H1 (cell line): ENCODE data around the gene XAB2. TPM values are rescaled to one million over a fixed set of nuclear protein-coding genes. Genes with fewer than 3 reads are reported as not detected.
A peak's percentile ranks its signal among the peaks of the same experiment; 100 is the strongest.

Source experiments
- ASH2L ChIP-seq: fragments of 200-600, 300-600 bp; sonication (generic); IDR thresholded peaks from one replicate; pipeline ENCODE4 v1.7.1; 2017; ENCODE audit warnings: low read length
- BACH1 ChIP-seq: IDR thresholded peaks from 2 replicates; pipeline ENCODE4 v1.6.1; 2012; ENCODE audit warnings: low read length, improper control_type of control experiment
- BCL11A ChIP-seq, 2 experiments: IDR thresholded peaks; one replicate each; pipeline ENCODE4 v1.6.1; 2011; ENCODE audit warnings: low read depth in 2 of 2, low read length in 2 of 2, mild to moderate bottlenecking in 2 of 2
- CEBPB ChIP-seq: IDR thresholded peaks from 2 replicates; pipeline ENCODE4 v1.6.1; 2012; ENCODE audit warnings: low read depth, low read length
- EGR1 ChIP-seq: IDR thresholded peaks from 2 replicates; pipeline ENCODE4 v1.6.1; 2011; ENCODE audit warnings: low read depth, low read length, borderline replicate concordance
- EP300 ChIP-seq, 2 experiments: IDR thresholded peaks; 1 replicate in 1 of 2; 2 replicates in 1 of 2; pipeline ENCODE4 v1.6.1; 2011 to 2012; ENCODE audit warnings: low read depth in 2 of 2, low read length in 2 of 2, mild to moderate bottlenecking in 2 of 2, borderline replicate concordance in 1 of 2, inconsistent platforms in 1 of 2, moderate library complexity in 1 of 2
- FOSL1 ChIP-seq: IDR thresholded peaks from 2 replicates; pipeline ENCODE4 v1.6.1; 2011; ENCODE audit warnings: mild to moderate bottlenecking, low read depth, low read length, moderate library complexity; ENCODE audit not compliant: insufficient read depth
- GTF2F1 ChIP-seq: IDR thresholded peaks from 2 replicates; pipeline ENCODE4 v1.6.1; 2012; ENCODE audit warnings: low read depth, low read length, improper control_type of control experiment, borderline replicate concordance
- JUN ChIP-seq: IDR thresholded peaks from 2 replicates; pipeline ENCODE4 v1.6.1; 2011; ENCODE audit warnings: low read depth, mild to moderate bottlenecking, improper control_type of control experiment, low read length
- PHF8 ChIP-seq: fragments of 200-600 bp; sonication (generic); conservative IDR thresholded peaks from 2 replicates; pipeline ENCODE4 v1.7.1; 2012; ENCODE audit warnings: low read depth, mild to moderate bottlenecking, inconsistent platforms, low read length, moderate library complexity
- RAD21 ChIP-seq, 2 experiments: IDR thresholded peaks in 1 of 2; conservative IDR thresholded peaks in 1 of 2; 2 replicates each; pipeline ENCODE4 v1.6.1; 2011; ENCODE audit warnings: low read depth in 2 of 2, low read length in 2 of 2, improper control_type of control experiment in 1 of 2, inconsistent platforms in 1 of 2, mild to moderate bottlenecking in 1 of 2, moderate library complexity in 1 of 2
- RNF2 ChIP-seq: fragments of 200-900, 300-1000 bp; sonication (generic); IDR thresholded peaks from 2 replicates; pipeline ENCODE4 v1.7.1; 2016; ENCODE audit warnings: borderline replicate concordance, low read depth, mild to moderate bottlenecking, antibody characterized with exemption, low read length; ENCODE audit not compliant: poor library complexity, severe bottlenecking; ENCODE audit errors: missing control alignments
- SP1 ChIP-seq: IDR thresholded peaks from 2 replicates; pipeline ENCODE4 v1.6.1; 2011; ENCODE audit warnings: low read depth, low read length
- SP4 ChIP-seq: IDR thresholded peaks from 2 replicates; pipeline ENCODE4 v1.6.1; 2012; ENCODE audit warnings: low read length, inconsistent platforms
- TAF1 ChIP-seq: IDR thresholded peaks from 2 replicates; pipeline ENCODE4 v1.6.1; 2011; ENCODE audit warnings: mild to moderate bottlenecking, low read depth, low read length
- YY1 ChIP-seq: IDR thresholded peaks from 2 replicates; pipeline ENCODE4 v1.6.1; 2011; ENCODE audit warnings: low read depth, mild to moderate bottlenecking, low read length
- polyA plus RNA-seq, 7 experiments: library from polyadenylated mRNA; depleted of rRNA in 3 of 7; stranded (reverse) in 5 of 7; unstranded in 2 of 7; fragments of >200 nt in 5 of 7; fragments of 200-250 nt in 2 of 7; gene quantifications; 1 replicate in 5 of 7; 2 replicates in 1 of 7; 4 replicates in 1 of 7; pipeline versions ENCODE4 v1.2.1 to v1.2.3, GENCODE V29; 2011 to 2013; ENCODE audit warnings: missing spikeins in 2 of 7, mixed read lengths in 2 of 7
- total RNA-seq: library from RNA; stranded (reverse); fragmentation: NEBNext Ultra II Directional; extraction: Animal tissue kit (Norgen Biotek cat#: 25700); gene quantifications from 2 replicates; pipeline ENCODE4 v1.2.1, GENCODE V29; 2021
- TF ChIP-seq, protein P1 (sequence below): IDR thresholded peaks from 2 replicates; pipeline ENCODE4 v1.6.1; 2011; ENCODE audit warnings: low read length, improper control_type of control experiment
- TF ChIP-seq, protein P2 (sequence below): IDR thresholded peaks from 2 replicates; pipeline ENCODE4 v1.6.1; 2012; ENCODE audit warnings: low read length, inconsistent platforms
- TF ChIP-seq, protein P3 (sequence below): IDR thresholded peaks from 2 replicates; pipeline ENCODE4 v1.6.1; 2011; ENCODE audit warnings: low read depth, mild to moderate bottlenecking, low read length; ENCODE audit not compliant: insufficient read depth

The XAB2 gene
- total and polyA plus RNA-seq, 2 of the 8 experiments (the other 6 are each of a cell fraction or from before 2014, with no cell fraction given), result 48.2 to 49.4 TPM

DNA sequence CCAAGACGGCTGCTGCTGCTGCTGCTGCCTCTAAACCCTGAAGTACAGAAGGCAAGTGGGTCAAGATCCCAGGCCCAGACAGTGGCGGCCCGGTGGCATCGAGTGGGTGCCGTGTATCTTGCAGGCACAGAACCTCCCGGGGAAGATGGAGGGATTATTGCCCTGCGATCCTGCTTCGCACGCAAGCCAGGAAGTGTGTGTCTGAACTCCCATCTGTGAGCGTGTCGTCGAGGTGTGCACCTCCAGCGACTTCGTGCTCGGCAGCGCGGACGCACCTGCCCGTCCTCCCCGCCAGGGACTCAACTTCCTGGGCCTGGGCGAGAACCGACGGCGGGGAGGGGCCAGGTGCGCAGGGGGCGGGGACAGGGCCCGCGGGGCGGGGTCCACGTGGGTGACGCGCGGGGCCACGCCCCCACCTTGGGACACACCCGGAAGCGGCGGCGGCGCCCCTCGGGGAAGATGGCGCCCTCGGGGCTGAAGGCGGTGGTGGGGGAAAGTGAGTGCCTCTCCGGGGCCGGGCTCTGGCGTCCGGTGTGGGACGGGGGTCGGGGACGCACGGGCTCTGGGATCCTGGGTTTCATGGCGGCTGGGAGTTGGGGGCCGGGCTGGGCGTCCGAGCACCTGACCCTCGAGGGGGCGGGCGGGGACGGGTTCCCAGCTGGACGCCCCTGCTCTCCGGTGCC, 7.5 kb upstream of the XAB2 start, which contains the start of gene STXBP2 (continued):
- TF ChIP-seq RAD21 (IDR thresholded peaks at IDR 0.05 in 1 of 2, conservative IDR thresholded peaks at IDR 0.05 in 1 of 2; ENCODE audit: low read depth in 2 of 2, low read length in 2 of 2) (peak in 1 of 2 experiments; percentile 16; a peak in 1 of 4 replicates), BACH1 (no peak), GTF2F1 (no peak), FOSL1 (no peak), ASH2L (no peak), PHF8 (peak; percentile 84), BCL11A (IDR thresholded peaks at IDR 0.05; ENCODE audit: low read depth in 2 of 2, low read length in 2 of 2) (no peak), EP300 (IDR thresholded peaks at IDR 0.05; ENCODE audit: borderline replicate concordance in 1 of 2, low read depth in 2 of 2, low read length in 2 of 2) (no peak), YY1 (peak; percentile 90), EGR1 (no peak; the same call in 1 of the 2 replicates), RNF2 (peak; percentile 34), SP4 (peak; percentile 74; the same call in 1 of the 2 replicates), JUN (no peak), TAF1 (peak; percentile 85), SP1 (peak; percentile 33; the same call in 1 of the 2 replicates), CEBPB (0 out of 2 replicates have a peak, but pooled peaks have one; percentile 11)
- TF ChIP-seq, protein P1, sequence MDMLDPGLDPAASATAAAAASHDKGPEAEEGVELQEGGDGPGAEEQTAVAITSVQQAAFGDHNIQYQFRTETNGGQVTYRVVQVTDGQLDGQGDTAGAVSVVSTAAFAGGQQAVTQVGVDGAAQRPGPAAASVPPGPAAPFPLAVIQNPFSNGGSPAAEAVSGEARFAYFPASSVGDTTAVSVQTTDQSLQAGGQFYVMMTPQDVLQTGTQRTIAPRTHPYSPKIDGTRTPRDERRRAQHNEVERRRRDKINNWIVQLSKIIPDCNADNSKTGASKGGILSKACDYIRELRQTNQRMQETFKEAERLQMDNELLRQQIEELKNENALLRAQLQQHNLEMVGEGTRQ, result peak; percentile 39; the same call in 1 of the 2 replicates
- TF ChIP-seq, protein P2, sequence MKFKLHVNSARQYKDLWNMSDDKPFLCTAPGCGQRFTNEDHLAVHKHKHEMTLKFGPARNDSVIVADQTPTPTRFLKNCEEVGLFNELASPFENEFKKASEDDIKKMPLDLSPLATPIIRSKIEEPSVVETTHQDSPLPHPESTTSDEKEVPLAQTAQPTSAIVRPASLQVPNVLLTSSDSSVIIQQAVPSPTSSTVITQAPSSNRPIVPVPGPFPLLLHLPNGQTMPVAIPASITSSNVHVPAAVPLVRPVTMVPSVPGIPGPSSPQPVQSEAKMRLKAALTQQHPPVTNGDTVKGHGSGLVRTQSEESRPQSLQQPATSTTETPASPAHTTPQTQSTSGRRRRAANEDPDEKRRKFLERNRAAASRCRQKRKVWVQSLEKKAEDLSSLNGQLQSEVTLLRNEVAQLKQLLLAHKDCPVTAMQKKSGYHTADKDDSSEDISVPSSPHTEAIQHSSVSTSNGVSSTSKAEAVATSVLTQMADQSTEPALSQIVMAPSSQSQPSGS, result no peak
- TF ChIP-seq, protein P3, sequence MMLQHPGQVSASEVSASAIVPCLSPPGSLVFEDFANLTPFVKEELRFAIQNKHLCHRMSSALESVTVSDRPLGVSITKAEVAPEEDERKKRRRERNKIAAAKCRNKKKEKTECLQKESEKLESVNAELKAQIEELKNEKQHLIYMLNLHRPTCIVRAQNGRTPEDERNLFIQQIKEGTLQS, result no peak
